ENCODE measurements around the gene KRTAP20-4.

The KRTAP20-4 gene

DNA sequence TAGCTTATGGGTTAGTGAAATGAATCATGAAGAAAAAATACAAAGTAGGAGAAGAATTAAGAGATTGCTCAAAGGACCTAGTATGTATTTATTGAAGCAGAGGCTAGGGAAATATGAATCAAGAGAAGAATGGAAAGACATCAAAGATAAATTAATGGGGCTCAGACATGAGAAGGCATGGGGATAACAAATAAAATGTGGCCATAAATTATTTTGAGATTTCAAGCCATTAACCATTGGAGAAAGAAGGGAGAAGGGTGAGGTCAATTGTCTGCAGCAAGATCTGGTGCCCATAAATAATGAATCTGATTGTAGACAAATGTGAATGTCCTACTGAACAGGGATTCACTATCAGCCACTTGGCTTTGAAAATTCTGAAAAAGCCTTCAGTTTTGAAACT lies 32.5 kb downstream of the KRTAP20-4 start:
- DNase-seq (ENCODE audit: low read depth in 2 of 2) = no peak

DNA sequence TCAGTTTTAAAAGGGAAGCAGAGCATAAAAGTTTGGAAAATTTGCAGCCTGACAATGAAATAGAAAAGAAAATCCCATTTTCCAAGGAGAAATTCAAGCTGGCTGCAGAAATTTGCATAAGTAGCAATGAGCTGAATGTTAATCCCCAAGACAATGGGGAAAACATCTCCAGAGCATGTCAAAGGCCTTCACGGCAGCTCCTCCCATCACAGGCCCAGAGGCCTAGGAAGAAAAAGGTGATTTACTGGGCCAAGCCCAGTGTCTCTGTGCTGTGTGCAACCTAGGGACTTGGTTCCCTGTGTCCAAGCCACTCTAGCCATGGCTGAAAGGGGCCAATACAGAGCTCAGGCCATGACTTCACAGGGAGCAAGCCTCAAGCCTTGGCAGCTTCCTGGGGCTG lies 48.3 kb downstream of the KRTAP20-4 start:
- DNase-seq (ENCODE audit: low read depth in 2 of 2) = no peak
